Measurements from ENCODE around the gene DLL4. TPM values are rescaled to one million over a fixed set of nuclear protein-coding genes. Genes with fewer than 3 reads are reported as not detected.

Gene DLL4
- total RNA-seq, result 0.17 and 0.73 TPM in 2 replicates

GRCh38 chr15:40928821-40929659 lies at the start of gene DLL4:
TSS of gene DLL4 (plus strand) at chr15:40929340. CDS start at chr15:40929669, 329 bp downstream.

GRCh38 chr15:40893733-40894680 lies 35.1 kb upstream of the DLL4 start, which contains the start of gene VPS18:
TSS of gene VPS18 (plus strand) at chr15:40894450. CDS start at chr15:40894769, 319 bp downstream.

GRCh38 chr15:40952901-40953712 lies 24.0 kb downstream of the DLL4 start, which contains the start of gene CHAC1:
TSS of gene CHAC1 (plus strand) at chr15:40953471. CDS start at chr15:40953584, 113 bp downstream.

Other genes with a start within 250 kb of the DLL4 start
- gene RAD51, start 234.2 kb upstream of the DLL4 start, total RNA-seq, result 1.3 and 4.1 TPM in 2 replicates
- 16.0 and 17.5 TPM in 2 replicates for gene RMDN3, start 174.1 kb upstream of the DLL4 start, total RNA-seq
- 2.0 and 2.2 TPM in 2 replicates for gene GCHFR, start 165.3 kb upstream of the DLL4 start, total RNA-seq
- 0.15 TPM in 1 of 2 replicates, not detected in the other for gene C15orf62, start 159.4 kb upstream of the DLL4 start, total RNA-seq
- gene ZFYVE19, start 122.3 kb upstream of the DLL4 start, total RNA-seq, result 19.0 and 25.3 TPM in 2 replicates
- gene DNAJC17, start 121.9 kb upstream of the DLL4 start, total RNA-seq, result 19.5 and 27.1 TPM in 2 replicates
- not detected in 2 replicates for gene PPP1R14D, start 100.6 kb upstream of the DLL4 start, total RNA-seq
- gene SPINT1, start 85.3 kb upstream of the DLL4 start, total RNA-seq, result 0.15 and 0.17 TPM in 2 replicates
- not detected in 2 replicates for gene RHOV, start 55.1 kb upstream of the DLL4 start, total RNA-seq
- gene VPS18, start 34.9 kb upstream of the DLL4 start, total RNA-seq, result 45.1 and 86.2 TPM in 2 replicates
- 9.3 and 16.9 TPM in 2 replicates for gene CHAC1, start 24.1 kb downstream of the DLL4 start, total RNA-seq
- gene INO80, start 186.9 kb downstream of the DLL4 start, total RNA-seq, result 27.1 and 30.1 TPM in 2 replicates

All from smooth muscle cell of trachea (primary cell).